ENCODE results near the gene GOLM1. TPM values are rescaled to one million over a fixed set of nuclear protein-coding genes. Genes with fewer than 3 reads are reported as not detected.

The GOLM1 gene
- total and polyA plus RNA-seq, 10 of the 15 experiments (the other 5 are each of a cell fraction or from before 2014, with no cell fraction given): 0.41 to 25.9 (median 18.7) TPM

GRCh38 chr9:86027767-86028166 lies 71.6 kb downstream of the GOLM1 start:
- no peak overlapping the region for H2AFZ ChIP-seq (ENCODE audit: control insufficient read depth, low read depth, low read length)
- FAIRE-seq: no peak
- peaks cover 2 to 10% of the 10 kb centered on the region in 2 experiments for H3K36me3 ChIP-seq (ENCODE audit: control insufficient read depth in 2 of 2, insufficient read depth in 2 of 2, low read length in 1 of 2)
- no peak for DNase-seq (ENCODE audit: low read depth, low spot score)
- SMC1A ChIA-PET (ENCODE audit: uncharacterized antibody, unreplicated experiment): no interaction called here
- no peak overlapping the region for H3K4me3 ChIP-seq
- no peaks in the 10 kb centered on the region for H4K20me1 ChIP-seq (ENCODE audit: control insufficient read depth, insufficient read depth)
- H3K9ac ChIP-seq (ENCODE audit: control insufficient read depth, insufficient read depth, low read length): no peak overlapping the region
- H3K79me2 ChIP-seq (ENCODE audit: control insufficient read depth, insufficient read depth, low read length): no peaks in the 10 kb centered on the region
- CTCF ChIA-PET: no interaction called here
- in situ Hi-C loops (cut with MboI): no loop called here
- H3K4me1 ChIP-seq (ENCODE audit: control insufficient read depth, insufficient read depth, low read length): no peaks in the 10 kb centered on the region
- intact Hi-C loops (cut with micrococcal nuclease; ENCODE audit: unreplicated experiment): no loop called here
- no peak overlapping the region for H3K27ac ChIP-seq (ENCODE audit: control insufficient read depth, insufficient read depth)
- no peaks in the 10 kb centered on the region for H3K9me3 ChIP-seq (replicated peaks; ENCODE audit: control insufficient read depth, insufficient read depth, low read length)
- RAD21 ChIA-PET (ENCODE audit: unreplicated experiment): no interaction called here
- no peak overlapping the region for H3K4me2 ChIP-seq (ENCODE audit: control insufficient read depth, insufficient read depth)
- BruUV-seq (replicated peaks): no TSS peak
- WGBS (ENCODE audit: insufficient coverage, insufficient replicate concordance, low lambda C conversion rate, missing lambda C conversion rate): 99% methylated on average over 4 of the region's 4 CpGs
- POLR2A ChIA-PET: no interaction called here
- no peak for ATAC-seq
- no peaks in the 10 kb centered on the region for H3K27me3 ChIP-seq (replicated peaks in 1 of 2; ENCODE audit: control insufficient read depth in 2 of 2, insufficient read depth in 2 of 2, low read length in 1 of 2)
- no peak for TF ChIP-seq IRF3 (IDR thresholded peaks at IDR 0.05)
- no peak for TF ChIP-seq BCL11A (IDR thresholded peaks at IDR 0.05; ENCODE audit: low read depth, low read length)
- no peak for TF ChIP-seq MAX (IDR thresholded peaks at IDR 0.05; ENCODE audit: low read depth, low read length)
- no peak for TF ChIP-seq NFYB (IDR thresholded peaks at IDR 0.05; ENCODE audit: insufficient read depth, low read depth, low read length)
- no peak for TF ChIP-seq CTCF (IDR thresholded peaks at IDR 0.05 in 2 of 3, conservative IDR thresholded peaks at IDR 0.05 in 1 of 3; ENCODE audit: control insufficient read depth in 2 of 3, extremely low read depth in 1 of 3, insufficient read depth in 1 of 3, low read depth in 3 of 3, low read length in 3 of 3)
- TF ChIP-seq MTA3 (IDR thresholded peaks at IDR 0.05; ENCODE audit: borderline replicate concordance, low read length): no peak
- no peak for TF ChIP-seq ZBED1 (IDR thresholded peaks at IDR 0.05; ENCODE audit: borderline replicate concordance)
- TF ChIP-seq ESRRA (IDR thresholded peaks at IDR 0.05; ENCODE audit: low read length): no peak
- no peak for TF ChIP-seq SUZ12 (IDR thresholded peaks at IDR 0.05; ENCODE audit: unreplicated experiment)
- no peak for TF ChIP-seq SMAD1 (IDR thresholded peaks at IDR 0.05; ENCODE audit: low read depth, partially characterized antibody)
- no peak for TF ChIP-seq POLR2A (IDR thresholded peaks at IDR 0.05; ENCODE audit: low read depth, low read length)
- TF ChIP-seq KAT2A (conservative IDR thresholded peaks at IDR 0.05; ENCODE audit: control insufficient read depth, low read depth, low read length): no peak
- TF ChIP-seq ZNF384 (IDR thresholded peaks at IDR 0.05; ENCODE audit: borderline replicate concordance, low read depth, low read length): no peak
- no peak for TF ChIP-seq HDAC6 (IDR thresholded peaks at IDR 0.05; ENCODE audit: unreplicated experiment)
- no peak for TF ChIP-seq NFXL1 (IDR thresholded peaks at IDR 0.05; ENCODE audit: borderline replicate concordance)
- TF ChIP-seq CHD4 (IDR thresholded peaks at IDR 0.05): no peak
- no peak for TF ChIP-seq CBX3 (IDR thresholded peaks at IDR 0.05; ENCODE audit: borderline replicate concordance, low read depth)
- no peak for TF ChIP-seq MTA2 (IDR thresholded peaks at IDR 0.05; ENCODE audit: low read depth)
- TF ChIP-seq EED (IDR thresholded peaks at IDR 0.05; ENCODE audit: low read depth): no peak
